Measurements from ENCODE around the gene TRAF7.
"Not testable (repeated sequence)": the region's sequence is repeated elsewhere in the genome, so short reads cannot be mapped to it uniquely, and the experiment has no call there.

Gene TRAF7

GRCh38 chr16:2200313-2200712, 44.7 kb downstream of the TRAF7 start:
- no peak for DNase-seq (ENCODE audit: low read depth)

GRCh38 chr16:2203119-2203688, 47.6 kb downstream of the TRAF7 start:
- not testable (repeated sequence) for DNase-seq (ENCODE audit: low read depth)

- no peak for DNase-seq (ENCODE audit: low read depth)
These were observed 49.0 kb downstream of the TRAF7 start for GRCh38 chr16:2204416-2205103.

GRCh38 chr16:2205104-2205966, 49.8 kb downstream of the TRAF7 start, which contains the start of gene MLST8:
Gene MLST8, plus strand, starts transcription at chr16:2205454. Its CDS starts 632 bp downstream, at chr16:2206086.
- DNase-seq (ENCODE audit: low read depth) = peak; percentile 72

- no peak for DNase-seq (ENCODE audit: low read depth)
These were observed 50.4 kb downstream of the TRAF7 start for GRCh38 chr16:2205967-2206313.

GRCh38 chr16:2206420-2206779, 50.8 kb downstream of the TRAF7 start:
- no peak for DNase-seq (ENCODE audit: low read depth)

- no peak for DNase-seq (ENCODE audit: low read depth)
These were observed 51.3 kb downstream of the TRAF7 start for GRCh38 chr16:2206780-2207433.

GRCh38 chr16:2207872-2208271, 52.3 kb downstream of the TRAF7 start:
- DNase-seq (ENCODE audit: low read depth) = no peak

GRCh38 chr16:2208308-2208707, 52.7 kb downstream of the TRAF7 start:
- DNase-seq (ENCODE audit: low read depth) = no peak

- no peak for DNase-seq (ENCODE audit: low read depth)
These were observed 53.2 kb downstream of the TRAF7 start for GRCh38 chr16:2208772-2209171.

- DNase-seq (ENCODE audit: low read depth) = no peak
These were observed 53.9 kb downstream of the TRAF7 start for GRCh38 chr16:2209258-2210008.

GRCh38 chr16:2210009-2210332, 54.4 kb downstream of the TRAF7 start:
- DNase-seq (ENCODE audit: low read depth) = no peak

- DNase-seq (ENCODE audit: low read depth) = no peak
These were observed 55.1 kb downstream of the TRAF7 start, which contains the start of gene BRICD5 for GRCh38 chr16:2210386-2211365. Gene BRICD5, minus strand, starts transcription at chr16:2210863. Its CDS starts 30 bp downstream, at chr16:2210833.

- DNase-seq (ENCODE audit: low read depth) = no peak
These were observed 56.4 kb downstream of the TRAF7 start for GRCh38 chr16:2211923-2212347.

- DNase-seq (ENCODE audit: low read depth) = no peak
These were observed 57.1 kb downstream of the TRAF7 start for GRCh38 chr16:2212362-2213324.

GRCh38 chr16:2213817-2214718, 58.5 kb downstream of the TRAF7 start:
- no peak for DNase-seq (ENCODE audit: low read depth)

GRCh38 chr16:2214719-2214968, 59.1 kb downstream of the TRAF7 start, which contains the start of gene PGP:
Gene PGP, minus strand, starts transcription at chr16:2214840. Its CDS starts 63 bp downstream, at chr16:2214777.
- no peak for DNase-seq (ENCODE audit: low read depth)

- no peak for DNase-seq (ENCODE audit: low read depth)
These were observed 60.7 kb downstream of the TRAF7 start for GRCh38 chr16:2216330-2216729.
